NCI-H1930 (cell line): ENCODE results near the gene ANG.

Experiments
- DNase-seq, 2 experiments: peaks; one replicate each; lab custom pipeline; 2025; lab: John Stamatoyannopoulos, UW

The ANG gene

GRCh38 chr14:20676072-20676471 is 12.5 kb upstream of the ANG start:
- DNase-seq, result no peak

DNA sequence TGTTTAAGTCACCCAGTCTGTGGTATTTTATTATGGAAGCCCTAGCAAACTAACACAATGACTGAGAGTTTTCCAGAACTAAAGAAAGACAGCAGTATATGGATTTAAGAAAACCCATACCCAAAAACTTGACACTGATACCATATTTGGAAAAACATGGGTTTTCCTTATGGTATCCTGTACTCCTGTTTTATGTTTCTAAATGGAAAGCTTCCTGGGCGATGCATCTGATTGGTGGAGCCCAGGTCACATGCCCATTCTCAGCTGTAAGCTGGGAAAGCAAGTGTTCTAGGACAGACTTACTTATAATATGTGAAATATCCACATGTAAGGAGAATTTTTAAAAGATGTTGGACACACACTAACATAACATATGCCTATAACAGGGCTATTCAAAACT is 8.7 kb upstream of the ANG start:
- DNase-seq, result peak in 1 of 2 experiments; percentile 29

DNA sequence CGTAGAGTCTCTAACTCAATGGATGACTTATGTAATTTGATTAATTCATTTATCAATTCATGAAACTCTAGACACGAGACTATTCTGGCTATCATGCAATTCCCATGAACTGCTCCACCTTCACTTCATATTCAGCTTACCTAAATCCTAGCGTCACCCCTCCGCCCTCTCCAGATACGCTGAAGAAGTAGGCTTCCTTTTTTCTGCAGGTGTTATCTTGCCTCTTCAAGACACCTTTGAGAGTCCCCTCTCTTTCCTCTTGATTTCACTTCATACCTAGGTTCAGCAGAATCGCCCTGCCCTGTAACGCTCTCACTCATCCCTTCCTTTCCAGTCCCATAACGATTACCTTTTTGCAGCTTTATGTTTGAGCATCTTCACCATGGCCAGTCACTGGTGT is 8.2 kb upstream of the ANG start:
- DNase-seq, result no peak

DNA sequence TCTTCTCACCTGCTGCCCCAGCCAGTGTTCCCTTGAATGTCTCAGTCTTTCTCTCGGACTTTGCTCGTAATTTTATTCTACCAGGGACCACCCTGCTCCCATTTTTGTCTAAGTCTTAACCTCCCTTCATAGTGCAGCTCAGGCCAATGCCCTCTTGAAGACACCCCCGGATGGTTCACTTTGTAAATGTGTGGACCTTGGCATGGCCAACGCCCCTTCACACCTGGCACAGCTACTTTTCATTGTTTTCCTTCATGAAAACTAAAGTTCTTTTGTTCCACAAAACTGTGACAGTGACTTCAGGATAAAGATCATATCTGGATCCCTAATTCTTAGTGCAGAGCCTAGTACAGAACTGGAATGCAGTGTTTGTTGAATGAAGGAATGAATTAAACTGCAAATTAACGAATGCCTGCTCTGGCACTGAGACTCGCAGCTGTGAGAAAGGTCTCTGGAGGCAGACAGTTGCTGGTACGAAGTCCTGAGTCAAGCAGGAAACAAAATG is 7.7 kb upstream of the ANG start:
- no peak for DNase-seq

GRCh38 chr14:20681348-20682126 is 7.0 kb upstream of the ANG start:
- DNase-seq, result peak; percentile 63 to 72

DNA sequence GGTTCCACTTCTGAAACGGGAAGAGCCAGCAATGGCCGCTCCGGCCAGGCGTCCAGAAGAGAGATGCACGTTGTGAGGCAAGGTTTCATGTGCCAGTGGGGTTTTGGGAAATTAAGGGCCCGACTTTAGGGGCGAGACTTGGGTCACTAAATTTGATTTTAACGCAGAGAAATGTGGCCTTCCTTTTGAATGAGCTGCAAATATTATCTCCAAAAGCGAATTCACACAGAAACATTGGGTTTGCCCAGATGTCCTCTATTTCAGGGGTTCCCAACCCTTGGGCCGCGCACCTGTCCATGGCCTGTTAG is 6.5 kb upstream of the ANG start:
- DNase-seq, result no peak

- DNase-seq, result peak; percentile 83 to 85
These were observed 6.0 kb upstream of the ANG start for GRCh38 chr14:20682435-20683124.

DNA sequence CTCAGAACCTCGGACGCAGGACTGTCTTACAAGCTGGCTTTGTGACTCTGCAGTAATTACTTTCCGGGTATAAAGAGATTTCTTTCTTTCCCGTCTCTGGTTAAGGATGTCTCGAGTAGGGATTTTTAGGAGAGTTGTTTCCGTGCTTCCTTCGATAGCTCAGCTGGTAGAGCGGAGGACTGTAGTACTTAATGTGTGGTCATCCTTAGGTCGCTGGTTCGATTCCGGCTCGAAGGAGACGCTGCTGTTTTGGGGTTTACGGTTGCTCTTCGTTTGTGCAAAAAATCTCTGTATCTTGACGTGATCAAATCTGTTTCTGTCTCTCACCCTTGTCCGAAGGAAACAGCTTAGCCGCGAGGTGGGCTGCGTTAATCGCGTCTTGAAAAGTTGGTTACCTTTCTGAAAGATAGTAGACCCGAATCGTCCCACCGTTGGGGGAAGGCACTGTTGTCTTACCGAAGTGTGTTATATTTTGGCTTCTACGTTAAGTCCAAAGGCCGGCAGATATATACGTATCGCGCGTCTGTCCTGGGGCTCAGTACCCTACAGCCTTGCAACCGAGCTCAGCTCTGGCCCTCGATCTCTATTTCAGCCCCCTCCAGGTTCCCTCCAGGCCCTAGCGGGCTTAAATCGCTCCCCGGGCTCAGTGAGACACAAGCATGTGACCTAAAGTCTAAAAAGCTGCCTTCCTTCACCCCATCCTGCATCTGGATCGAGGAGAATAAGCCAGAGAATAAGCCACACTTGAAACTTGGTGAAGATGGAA is 5.3 kb upstream of the ANG start:
- DNase-seq, result peak; percentile 67 to 81

GRCh38 chr14:20683891-20684661 is 4.5 kb upstream of the ANG start, which contains the start of gene RNASE4:
TSS of gene RNASE4 (plus strand) at chr14:20684560. CDS start at chr14:20699372, 14,812 bp downstream.
- peak; percentile 42 to 54 for DNase-seq

DNA sequence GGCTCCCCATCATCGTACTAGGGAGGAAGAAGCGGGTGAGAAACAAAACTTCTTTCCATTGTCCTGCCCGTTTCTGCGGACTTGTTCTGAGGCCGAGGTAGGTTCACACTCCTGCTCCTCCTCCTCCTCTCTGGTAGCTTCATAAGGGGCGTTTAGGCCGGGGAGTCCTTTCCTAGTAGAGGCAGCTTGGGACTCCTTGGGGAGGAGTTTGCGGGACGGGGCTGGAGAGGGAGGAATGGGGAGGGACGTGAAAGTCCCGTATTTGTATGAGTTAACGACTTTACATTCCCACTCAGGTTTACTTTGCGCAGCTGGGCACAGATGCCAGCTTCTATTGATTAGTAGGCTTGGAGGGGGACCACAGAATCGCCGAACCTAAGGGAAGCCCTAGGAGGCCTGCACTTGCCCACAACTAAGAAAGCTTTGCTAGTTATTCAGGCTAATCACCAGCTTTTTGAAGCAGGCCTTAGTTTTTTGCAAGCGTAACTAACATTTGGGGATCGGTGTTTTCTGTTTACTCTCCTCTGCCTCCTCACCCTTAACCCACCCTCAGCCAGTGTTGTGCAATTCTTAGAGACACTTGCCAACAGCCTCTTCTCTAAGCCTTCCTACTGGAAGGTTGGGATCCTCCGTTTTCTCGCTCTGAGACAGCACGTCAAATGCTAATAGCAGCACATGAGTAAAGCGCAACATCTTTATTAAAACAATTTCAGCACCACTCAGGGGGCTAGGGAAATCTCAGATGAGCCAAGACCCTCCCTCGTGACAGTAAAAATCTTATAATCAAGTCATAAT is 3.7 kb upstream of the ANG start:
- DNase-seq, result no peak

DNA sequence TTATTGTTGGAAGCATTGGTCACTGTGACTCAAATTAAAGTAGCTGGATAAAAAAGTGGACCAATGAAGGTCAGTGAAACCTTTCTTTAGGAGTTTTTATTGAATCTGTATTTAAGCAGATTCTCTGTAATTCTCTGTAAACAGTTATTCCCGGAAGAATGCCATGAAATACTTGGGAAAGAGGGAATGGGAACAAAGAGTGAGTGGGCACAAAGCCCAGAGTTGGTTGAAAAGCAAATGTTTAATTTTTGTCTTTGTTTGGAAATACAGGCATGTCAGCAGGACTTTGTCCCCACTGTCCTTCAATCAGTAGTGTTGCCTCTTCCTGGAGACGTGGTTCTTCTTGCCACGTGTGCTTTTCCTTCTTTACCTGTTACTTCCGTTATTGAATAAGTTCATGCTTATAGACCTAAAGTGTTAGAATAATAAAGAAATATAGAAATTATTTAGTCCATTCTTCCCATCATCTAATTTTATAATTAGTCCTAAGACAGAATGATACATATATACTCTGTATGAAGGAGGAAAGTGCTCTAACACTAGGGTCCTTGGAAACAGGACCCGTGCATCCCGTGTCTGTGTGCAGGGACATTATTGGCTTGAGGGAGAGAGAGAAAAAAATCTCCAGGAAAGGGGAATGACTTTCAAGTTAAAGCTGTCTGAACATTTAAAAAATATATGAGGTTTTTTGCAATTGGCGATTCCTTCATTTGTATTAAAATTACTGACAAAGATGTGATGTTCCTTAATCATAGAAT is 2.0 kb upstream of the ANG start:
- no peak for DNase-seq

- no peak for DNase-seq
These were observed 1.0 kb upstream of the ANG start for GRCh38 chr14:20687362-20688166.

DNA sequence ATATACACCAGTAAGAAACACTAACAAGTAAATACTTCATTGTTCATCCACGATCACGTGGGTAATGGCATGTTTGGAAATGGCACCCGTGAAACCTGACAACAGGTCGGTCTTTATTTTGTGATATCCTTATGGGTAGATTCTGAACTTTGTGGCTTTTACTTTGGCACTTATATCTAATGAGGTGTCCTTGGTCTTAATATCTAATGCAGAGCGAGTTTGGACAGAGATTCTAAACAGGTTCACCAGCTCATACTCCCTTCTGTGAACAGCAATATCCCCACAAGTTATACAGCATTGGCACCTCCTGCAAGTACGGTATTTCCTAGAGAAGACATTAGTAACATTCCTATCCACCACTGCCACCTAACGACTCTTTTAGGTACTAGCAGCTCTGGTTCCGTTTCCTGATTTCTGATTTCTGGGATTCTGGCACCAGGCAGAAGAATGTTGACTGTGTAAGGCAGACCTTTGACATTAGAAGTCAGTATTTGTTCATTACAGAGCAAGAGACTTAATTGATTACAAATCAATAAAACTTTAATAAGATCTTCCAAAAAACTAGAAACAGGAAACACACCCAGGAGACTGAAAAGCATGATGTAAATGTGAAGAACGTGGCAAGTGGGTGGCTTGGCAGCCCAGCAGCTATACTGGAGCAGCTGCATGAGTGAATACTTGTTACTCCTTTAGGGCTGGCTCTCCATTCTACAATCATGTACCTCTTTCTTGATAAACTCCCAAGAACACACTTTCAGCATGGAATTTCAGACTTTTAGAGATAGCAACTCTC is 2.5 kb downstream of the ANG start:
- peak; percentile 41 to 47 for DNase-seq

GRCh38 chr14:20692116-20692751 is 3.7 kb downstream of the ANG start:
- DNase-seq, result no peak

- DNase-seq, result no peak
These were observed 8.2 kb downstream of the ANG start for GRCh38 chr14:20696764-20697163.

- peak; percentile 2 to 50 for DNase-seq
These were observed 8.9 kb downstream of the ANG start for GRCh38 chr14:20697273-20698017.

DNA sequence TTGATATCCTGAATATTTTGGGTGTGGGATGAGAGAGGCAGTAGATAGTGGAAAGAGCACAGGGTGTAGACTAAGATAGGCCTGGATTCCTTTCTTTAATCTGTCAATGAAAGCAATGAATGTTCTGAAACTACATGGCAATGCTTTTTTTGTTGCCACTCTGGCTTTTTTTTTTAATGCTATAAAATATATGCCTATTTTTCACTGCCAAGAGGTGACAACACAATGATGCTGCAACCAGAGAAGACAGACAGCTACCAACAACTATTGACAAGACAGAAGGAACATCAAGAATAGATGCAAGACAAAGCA is 9.4 kb downstream of the ANG start:
- DNase-seq, result no peak

GRCh38 chr14:20698934-20699333 is 10.4 kb downstream of the ANG start:
- no peak for DNase-seq
